Immature natural killer cell (primary cell): ENCODE measurements around the gene POMT1. TPM values are rescaled to one million over a fixed set of nuclear protein-coding genes. Genes with fewer than 3 reads are reported as not detected.
A peak's percentile ranks its signal among the peaks of the same experiment; 100 is the strongest.

Experiments used
- DNase-seq, 3 donors: peaks; one replicate each; pipeline ENCODE4 v3.0.0; 2022; ENCODE audit warnings: mixed read lengths in 1 of 3
- H3K27ac Mint-ChIP-seq, 6 donors: one replicate each; pipeline ENCODE4 v1.8.0; 2020; ENCODE audit warnings: mixed read lengths in 6 of 6, mild to moderate bottlenecking in 5 of 6, inconsistent platforms in 4 of 6, moderate library complexity in 3 of 6
- H3K27me3 Mint-ChIP-seq, 3 donors: one replicate each; pipeline ENCODE4 v1.8.0; 2020 to 2021; ENCODE audit warnings: low read depth in 3 of 3, mild to moderate bottlenecking in 3 of 3, mixed read lengths in 3 of 3, moderate library complexity in 3 of 3, inconsistent platforms in 1 of 3
- H3K36me3 Mint-ChIP-seq, 3 donors: one replicate each; pipeline ENCODE4 v1.8.0; 2020; ENCODE audit warnings: mixed read lengths in 3 of 3, inconsistent platforms in 2 of 3, mild to moderate bottlenecking in 2 of 3
- H3K4me1 Mint-ChIP-seq, 2 donors: one replicate each; pipeline ENCODE4 v1.8.0; 2020; ENCODE audit warnings: inconsistent platforms in 2 of 2, mild to moderate bottlenecking in 2 of 2, mixed read lengths in 2 of 2, moderate library complexity in 1 of 2
- H3K4me3 Mint-ChIP-seq, 5 donors: one replicate each; pipeline ENCODE4 v1.8.0; 2020; ENCODE audit warnings: mild to moderate bottlenecking in 5 of 5, mixed read lengths in 5 of 5, inconsistent platforms in 3 of 5, moderate library complexity in 3 of 5
- H3K9me3 Mint-ChIP-seq, 6 donors: one replicate each; pipeline ENCODE4 v1.8.0; 2020; ENCODE audit warnings: mild to moderate bottlenecking in 6 of 6, mixed read lengths in 6 of 6, inconsistent platforms in 4 of 6, moderate library complexity in 3 of 6
- polyA plus RNA-seq, 3 donors: library from polyadenylated mRNA; unstranded; fragments of 300-500 nt; fragmentation: Illumina TruSeq; gene quantifications; one replicate each; pipeline ENCODE4 v1.2.3, GENCODE V29; 2021

POMT1 gene
- polyA plus RNA-seq, 3 donors from 2014 or later, result 4.8 to 10.4 (median 8.0) TPM

- Mint-ChIP-seq H3K27ac (peak overlapping the region in 1 of 6 donors; percentile 9), H3K27me3 (peaks cover 9 to 13% (median 12%) of the 10 kb centered on the region in 3 donors), H3K36me3 (peaks cover 6 to 42% (median 8%) of the 10 kb centered on the region in 3 donors), H3K4me3 (no peak overlapping the region), H3K4me1 (peaks cover 0 to 4% of the 10 kb centered on the region in 2 donors), H3K9me3 (no peaks in the 10 kb centered on the region)
- no peak for DNase-seq
These were observed 22.5 kb upstream of the POMT1 start for GRCh38 chr9:131480258-131480657.

- peaks cover 6 to 42% (median 11%) of the 10 kb centered on the region in 3 donors for H3K36me3 Mint-ChIP-seq
- peaks cover 5 to 16% (median 8%) of the 10 kb centered on the region in 3 donors for H3K27me3 Mint-ChIP-seq
- H3K4me1 Mint-ChIP-seq, result peaks cover 0 to 4% of the 10 kb centered on the region in 2 donors
- peak overlapping the region in 3 of 6 donors; percentile 32 to 70 (median 40) for H3K27ac Mint-ChIP-seq
- no peak overlapping the region for H3K4me3 Mint-ChIP-seq
- no peak for DNase-seq
- H3K9me3 Mint-ChIP-seq, result no peaks in the 10 kb centered on the region
These were observed 21.0 kb upstream of the POMT1 start for GRCh38 chr9:131481441-131482342.

- Mint-ChIP-seq H3K36me3 (peaks cover 6 to 44% (median 12%) of the 10 kb centered on the region in 3 donors), H3K4me3 (no peak overlapping the region), H3K27ac (peak overlapping the region in 3 of 6 donors; percentile 27 to 40 (median 32)), H3K27me3 (peaks cover 5 to 19% (median 8%) of the 10 kb centered on the region in 3 donors), H3K4me1 (peaks cover 0 to 4% of the 10 kb centered on the region in 2 donors), H3K9me3 (no peaks in the 10 kb centered on the region)
- no peak for DNase-seq
These were observed 20.2 kb upstream of the POMT1 start for GRCh38 chr9:131482343-131483006.

GRCh38 chr9:131483319-131484050 is 19.2 kb upstream of the POMT1 start:
- peaks cover 6 to 50% (median 16%) of the 10 kb centered on the region in 3 donors for H3K36me3 Mint-ChIP-seq
- H3K9me3 Mint-ChIP-seq, result no peaks in the 10 kb centered on the region
- H3K27me3 Mint-ChIP-seq, result peaks cover 0 to 19% (median 8%) of the 10 kb centered on the region in 3 donors
- peaks cover under 1 to 4% of the 10 kb centered on the region in 2 donors for H3K4me1 Mint-ChIP-seq
- no peak overlapping the region for H3K4me3 Mint-ChIP-seq
- H3K27ac Mint-ChIP-seq, result no peak overlapping the region
- DNase-seq, result no peak

GRCh38 chr9:131484051-131484445 is 18.7 kb upstream of the POMT1 start:
- no peak for DNase-seq
- peaks cover 6 to 50% (median 21%) of the 10 kb centered on the region in 3 donors for H3K36me3 Mint-ChIP-seq
- no peaks in the 10 kb centered on the region for H3K9me3 Mint-ChIP-seq
- H3K27ac Mint-ChIP-seq, result peak overlapping the region in 1 of 6 donors; percentile 58
- H3K4me3 Mint-ChIP-seq, result no peak overlapping the region
- peaks cover 4 to 20% (median 8%) of the 10 kb centered on the region in 3 donors for H3K27me3 Mint-ChIP-seq
- peaks cover 2 to 4% of the 10 kb centered on the region in 2 donors for H3K4me1 Mint-ChIP-seq

- Mint-ChIP-seq H3K36me3 (peaks cover 6 to 48% (median 21%) of the 10 kb centered on the region in 3 donors), H3K27ac (peak overlapping the region in 1 of 6 donors; percentile 27), H3K4me3 (no peak overlapping the region), H3K4me1 (peaks cover 1 to 4% of the 10 kb centered on the region in 2 donors), H3K9me3 (no peaks in the 10 kb centered on the region), H3K27me3 (peaks cover 4 to 22% (median 8%) of the 10 kb centered on the region in 3 donors)
- no peak for DNase-seq
These were observed 18.0 kb upstream of the POMT1 start for GRCh38 chr9:131484560-131485185.

- peak overlapping the region in 1 of 6 donors; percentile 27 for H3K27ac Mint-ChIP-seq
- peaks cover 4 to 26% (median 8%) of the 10 kb centered on the region in 3 donors for H3K27me3 Mint-ChIP-seq
- peaks cover 9 to 51% (median 26%) of the 10 kb centered on the region in 3 donors for H3K36me3 Mint-ChIP-seq
- H3K9me3 Mint-ChIP-seq, result no peaks in the 10 kb centered on the region
- no peak for DNase-seq
- H3K4me3 Mint-ChIP-seq, result no peak overlapping the region
- peaks cover 1 to 4% of the 10 kb centered on the region in 2 donors for H3K4me1 Mint-ChIP-seq
These were observed 17.5 kb upstream of the POMT1 start for GRCh38 chr9:131485206-131485605.

- Mint-ChIP-seq H3K4me1 (peaks cover 1 to 4% of the 10 kb centered on the region in 2 donors), H3K4me3 (no peak overlapping the region), H3K27me3 (peaks cover 6 to 26% (median 8%) of the 10 kb centered on the region in 3 donors), H3K36me3 (peaks cover 11 to 56% (median 33%) of the 10 kb centered on the region in 3 donors), H3K27ac (peak overlapping the region in 1 of 6 donors; percentile 24), H3K9me3 (no peaks in the 10 kb centered on the region)
- DNase-seq, result no peak
These were observed 16.8 kb upstream of the POMT1 start for GRCh38 chr9:131485728-131486422.

GRCh38 chr9:131487001-131487400 is 15.7 kb upstream of the POMT1 start:
- Mint-ChIP-seq H3K27me3 (peaks cover 6 to 24% (median 7%) of the 10 kb centered on the region in 3 donors), H3K4me3 (no peak overlapping the region), H3K27ac (no peak overlapping the region), H3K4me1 (peaks cover 1 to 4% of the 10 kb centered on the region in 2 donors), H3K9me3 (no peaks in the 10 kb centered on the region), H3K36me3 (peaks cover 13 to 59% (median 35%) of the 10 kb centered on the region in 3 donors)
- no peak for DNase-seq

- H3K4me3 Mint-ChIP-seq, result no peak overlapping the region
- peaks cover 5 to 20% (median 8%) of the 10 kb centered on the region in 3 donors for H3K27me3 Mint-ChIP-seq
These were observed 15.1 kb upstream of the POMT1 start for GRCh38 chr9:131487621-131488031.

GRCh38 chr9:131490514-131490913 is 12.2 kb upstream of the POMT1 start:
- H3K9me3 Mint-ChIP-seq, result no peaks in the 10 kb centered on the region
- DNase-seq, result no peak
- H3K27ac Mint-ChIP-seq, result no peak overlapping the region
- H3K4me3 Mint-ChIP-seq, result no peak overlapping the region
- peaks cover 0 to 26% (median 14%) of the 10 kb centered on the region in 3 donors for H3K27me3 Mint-ChIP-seq
- peaks cover 13 to 65% (median 41%) of the 10 kb centered on the region in 3 donors for H3K36me3 Mint-ChIP-seq
- H3K4me1 Mint-ChIP-seq, result peaks cover 0 to 4% of the 10 kb centered on the region in 2 donors

More at GRCh38 chr9:131487621-131488031, 15.1 kb upstream of the POMT1 start:
- peaks cover 13 to 55% (median 36%) of the 10 kb centered on the region in 3 donors for H3K36me3 Mint-ChIP-seq
- DNase-seq, result no peak
- peaks cover 0 to 4% of the 10 kb centered on the region in 2 donors for H3K4me1 Mint-ChIP-seq
- H3K9me3 Mint-ChIP-seq, result no peaks in the 10 kb centered on the region
- H3K27ac Mint-ChIP-seq, result no peak overlapping the region

GRCh38 chr9:131491001-131491710 is 11.6 kb upstream of the POMT1 start:
- peaks cover 13 to 69% (median 41%) of the 10 kb centered on the region in 3 donors for H3K36me3 Mint-ChIP-seq
- DNase-seq, result no peak
- H3K27ac Mint-ChIP-seq, result no peak overlapping the region
- H3K4me1 Mint-ChIP-seq, result peaks cover 0 to 4% of the 10 kb centered on the region in 2 donors
- no peak overlapping the region for H3K4me3 Mint-ChIP-seq
- no peaks in the 10 kb centered on the region for H3K9me3 Mint-ChIP-seq
- H3K27me3 Mint-ChIP-seq, result peaks cover 0 to 23% (median 17%) of the 10 kb centered on the region in 3 donors
